Vagina (tissue), 2 donors: ENCODE data around the gene ZRANB3. TPM values are rescaled to one million over a fixed set of nuclear protein-coding genes. Genes with fewer than 3 reads are reported as not detected.
"Not testable (repeated sequence)": the region's sequence is repeated elsewhere in the genome, so short reads cannot be mapped to it uniquely, and the experiment has no call there.

Experiments
- DNase-seq, 2 donors: peaks; one replicate each; pipeline ENCODE4 v3.0.0-alpha.2; 2017; ENCODE audit errors: extremely low spot score in 2 of 2
- H3K27ac ChIP-seq: fragments of 200-600 bp; sonication (generic); one replicate; pipeline ENCODE4 v1.5.1; 2019
- H3K27me3 ChIP-seq: fragments of 200-600 bp; sonication (generic); one replicate; pipeline ENCODE4 v1.5.1; 2019
- H3K36me3 ChIP-seq, 2 donors: fragments of 200-600 bp; sonication (generic); one replicate each; pipeline ENCODE4 v1.5.1; 2017 to 2019
- H3K4me1 ChIP-seq: fragments of 200-600 bp; sonication (generic); one replicate; pipeline ENCODE4 v1.5.1; 2019
- H3K4me3 ChIP-seq, 2 donors: fragments of 200-600 bp; sonication (generic); 1 replicate in 1 of 2; 2 replicates in 1 of 2; pipeline ENCODE4 v1.5.1; 2016 to 2019
- H3K9me3 ChIP-seq: fragments of 200-600 bp; sonication (generic); one replicate; pipeline ENCODE4 v1.5.1; 2019
- POLR2A ChIP-seq, 2 donors: fragments of 450-650 bp; IDR thresholded peaks; one replicate each; pipeline ENCODE4 v1.6.1; 2017; ENCODE audit warnings: antibody characterized with exemption in 2 of 2, mild to moderate bottlenecking in 2 of 2, moderate library complexity in 2 of 2
- POLR2AphosphoS5 ChIP-seq, 2 donors: sonication (generic); formaldehyde crosslinking; IDR thresholded peaks; one replicate each; pipeline ENCODE4 v1.9.0; 2017; ENCODE audit warnings: antibody characterized with exemption in 2 of 2, mild to moderate bottlenecking in 2 of 2, low read depth in 1 of 2; ENCODE audit not compliant: insufficient read depth in 1 of 2
- intact Hi-C: fragments of 100-400 bp; cut with DNase I; formaldehyde crosslinking; loops from one replicate; pipeline ENCODE4 v1.15.1; 2023
- total RNA-seq: library from RNA; depleted of rRNA; stranded (reverse); fragments of >200 nt; gene quantifications from one replicate; pipeline ENCODE4 v1.2.3, GENCODE V29; 2016
- TF ChIP-seq, protein P1 (sequence below), 3 experiments: fragments of 450-650 bp in 2 of 3; fragments of 200-600 bp in 1 of 3; sonication (generic) in 1 of 3; IDR thresholded peaks; one replicate each; pipeline ENCODE4 v1.5.1; 2017 to 2019; ENCODE audit warnings: antibody characterized with exemption in 3 of 3, mild to moderate bottlenecking in 2 of 3, moderate library complexity in 2 of 3

Gene ZRANB3
- total RNA-seq, 1 donor from 2014 or later: 1.5 TPM

DNA sequence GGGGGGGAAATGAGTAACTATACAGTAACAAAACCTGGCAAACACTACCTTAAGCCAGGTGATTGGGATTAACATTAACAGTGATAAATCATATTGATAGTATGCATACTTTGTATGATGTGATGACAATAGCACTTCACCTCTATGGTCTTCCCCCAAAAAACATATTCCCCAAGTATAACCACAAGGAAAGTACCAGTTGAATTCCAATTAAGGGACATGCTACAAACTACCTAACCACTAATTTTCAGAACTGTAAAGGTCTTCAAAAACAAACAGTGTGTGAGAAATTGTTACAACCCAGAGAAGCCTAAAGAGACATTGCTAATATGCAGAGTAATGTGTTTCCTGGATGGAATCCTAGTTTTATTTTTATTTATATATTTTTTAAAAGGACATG is 152.4 kb downstream of the ZRANB3 start:
- H3K27ac ChIP-seq: no peak overlapping the region
- H3K9me3 ChIP-seq: peaks cover 6% of the 10 kb centered on the region
- no peaks in the 10 kb centered on the region for H3K36me3 ChIP-seq
- H3K4me3 ChIP-seq: no peak overlapping the region
- no peaks in the 10 kb centered on the region for H3K4me1 ChIP-seq
- DNase-seq: no peak
- no peak for TF ChIP-seq POLR2A (IDR thresholded peaks at IDR 0.05)
- TF ChIP-seq, protein P1, sequence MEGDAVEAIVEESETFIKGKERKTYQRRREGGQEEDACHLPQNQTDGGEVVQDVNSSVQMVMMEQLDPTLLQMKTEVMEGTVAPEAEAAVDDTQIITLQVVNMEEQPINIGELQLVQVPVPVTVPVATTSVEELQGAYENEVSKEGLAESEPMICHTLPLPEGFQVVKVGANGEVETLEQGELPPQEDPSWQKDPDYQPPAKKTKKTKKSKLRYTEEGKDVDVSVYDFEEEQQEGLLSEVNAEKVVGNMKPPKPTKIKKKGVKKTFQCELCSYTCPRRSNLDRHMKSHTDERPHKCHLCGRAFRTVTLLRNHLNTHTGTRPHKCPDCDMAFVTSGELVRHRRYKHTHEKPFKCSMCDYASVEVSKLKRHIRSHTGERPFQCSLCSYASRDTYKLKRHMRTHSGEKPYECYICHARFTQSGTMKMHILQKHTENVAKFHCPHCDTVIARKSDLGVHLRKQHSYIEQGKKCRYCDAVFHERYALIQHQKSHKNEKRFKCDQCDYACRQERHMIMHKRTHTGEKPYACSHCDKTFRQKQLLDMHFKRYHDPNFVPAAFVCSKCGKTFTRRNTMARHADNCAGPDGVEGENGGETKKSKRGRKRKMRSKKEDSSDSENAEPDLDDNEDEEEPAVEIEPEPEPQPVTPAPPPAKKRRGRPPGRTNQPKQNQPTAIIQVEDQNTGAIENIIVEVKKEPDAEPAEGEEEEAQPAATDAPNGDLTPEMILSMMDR (IDR thresholded peaks at IDR 0.05): no peak
- TF ChIP-seq POLR2AphosphoS5 (IDR thresholded peaks at IDR 0.05; ENCODE audit: insufficient read depth in 1 of 2, low read depth in 1 of 2): no peak
- H3K27me3 ChIP-seq: no peaks in the 10 kb centered on the region
- intact Hi-C loops: no loop called here

- TF ChIP-seq, protein P1 (IDR thresholded peaks at IDR 0.05): no peak
- TF ChIP-seq POLR2AphosphoS5 (IDR thresholded peaks at IDR 0.05; ENCODE audit: insufficient read depth in 1 of 2, low read depth in 1 of 2): no peak
- no peak for TF ChIP-seq POLR2A (IDR thresholded peaks at IDR 0.05)
- Histone ChIP-seq H3K36me3 (no peaks in the 10 kb centered on the region), H3K27ac (no peak overlapping the region), H3K9me3 (no peaks in the 10 kb centered on the region), H3K4me1 (no peaks in the 10 kb centered on the region), H3K27me3 (no peaks in the 10 kb centered on the region), H3K4me3 (no peak overlapping the region)
- no peak for DNase-seq
- intact Hi-C loops: no loop called here
Measured at GRCh38 chr2:135373702-135374101, 157.3 kb downstream of the ZRANB3 start.

- TF ChIP-seq POLR2A (IDR thresholded peaks at IDR 0.05) (no peak), POLR2AphosphoS5 (IDR thresholded peaks at IDR 0.05; ENCODE audit: insufficient read depth in 1 of 2, low read depth in 1 of 2) (no peak)
- TF ChIP-seq, protein P1 (IDR thresholded peaks at IDR 0.05): no peak
Measured at GRCh38 chr2:135349941-135350340, 181.1 kb downstream of the ZRANB3 start.

GRCh38 chr2:135348096-135348704 is 182.8 kb downstream of the ZRANB3 start:
- H3K9me3 ChIP-seq, H3K4me1 ChIP-seq, H3K27ac ChIP-seq, H3K36me3 ChIP-seq, H3K27me3 ChIP-seq, H3K4me3 ChIP-seq, DNase-seq, intact Hi-C loops: not testable (repeated sequence)

More at GRCh38 chr2:135349941-135350340, 181.1 kb downstream of the ZRANB3 start:
- Histone ChIP-seq H3K9me3 (no peaks in the 10 kb centered on the region), H3K36me3 (no peaks in the 10 kb centered on the region), H3K4me1 (no peaks in the 10 kb centered on the region), H3K27me3 (no peaks in the 10 kb centered on the region), H3K27ac (no peak overlapping the region), H3K4me3 (no peak overlapping the region)
- DNase-seq: no peak
- intact Hi-C loops: no loop called here

- Histone ChIP-seq H3K27me3 (no peaks in the 10 kb centered on the region), H3K27ac (no peak overlapping the region), H3K36me3 (no peaks in the 10 kb centered on the region), H3K4me3 (no peak overlapping the region), H3K4me1 (no peaks in the 10 kb centered on the region), H3K9me3 (no peaks in the 10 kb centered on the region)
- DNase-seq: no peak
- TF ChIP-seq, protein P1 (IDR thresholded peaks at IDR 0.05): no peak
- no peak for TF ChIP-seq POLR2AphosphoS5 (IDR thresholded peaks at IDR 0.05; ENCODE audit: insufficient read depth in 1 of 2, low read depth in 1 of 2)
- no peak for TF ChIP-seq POLR2A (IDR thresholded peaks at IDR 0.05)
- intact Hi-C loops: no loop called here
Measured at GRCh38 chr2:135337071-135337470, 193.9 kb downstream of the ZRANB3 start.
